SK-N-MC (cell line): Measurements from ENCODE around the gene APOLD1.

Experiments
- EZH2 ChIP-seq: fragments of 200-600 bp; sonication (generic); IDR thresholded peaks from one replicate; pipeline ENCODE4 v1.6.1; 2017; ENCODE audit warnings: antibody characterized with exemption
- FOXP2 ChIP-seq: optimal IDR thresholded peaks from 2 replicates; pipeline ENCODE3; 2011; ENCODE audit warnings: mild to moderate bottlenecking, moderate library complexity; ENCODE audit not compliant: insufficient read depth; ENCODE audit errors: extremely low read length, control extremely low read depth
- POLR2AphosphoS5 ChIP-seq: IDR thresholded peaks from 2 replicates; pipeline ENCODE4 v1.6.1; 2012; ENCODE audit warnings: mild to moderate bottlenecking, low read depth, low read length, borderline replicate concordance

DNA sequence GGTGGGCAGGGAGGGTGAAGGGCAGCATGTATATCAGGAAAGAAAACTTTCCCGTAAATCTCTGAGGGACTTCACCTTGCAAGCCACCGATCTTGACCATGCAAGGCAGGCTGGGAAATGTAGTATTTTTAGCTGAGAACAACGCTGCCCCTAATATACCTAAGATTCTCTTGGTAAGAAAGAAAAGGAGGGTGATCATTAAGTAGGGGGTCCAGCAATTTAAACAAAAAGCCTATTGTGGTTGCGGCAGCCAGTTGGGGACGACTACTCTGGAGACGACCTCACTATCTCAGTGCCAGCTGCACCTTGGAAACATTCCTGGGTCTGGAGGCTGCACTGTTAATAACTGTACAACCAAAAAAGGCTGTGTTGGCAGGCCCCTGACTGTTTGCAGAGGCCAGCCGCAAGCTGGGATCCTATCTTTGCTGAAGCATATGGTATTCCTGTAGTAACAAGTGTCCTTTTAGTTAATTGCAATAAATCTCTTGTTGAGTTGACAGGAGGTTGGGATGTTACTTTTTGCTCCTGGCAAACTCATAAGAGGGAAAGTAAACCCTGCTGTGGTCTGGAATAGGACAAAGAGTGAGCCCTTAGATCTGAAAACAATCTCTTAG lies 6.4 kb downstream of the APOLD1 start:
- TF ChIP-seq EZH2 = no peak
- TF ChIP-seq POLR2AphosphoS5 = no peak
- no peak for TF ChIP-seq FOXP2
